ENCODE measurements around the gene RPS2. TPM values are rescaled to one million over a fixed set of nuclear protein-coding genes. Genes with fewer than 3 reads are reported as not detected.

RPS2 gene
- total and polyA plus RNA-seq, 2 donors (not counting 1 experiment from before 2014, with no cell fraction given), result 3,261 to 6,138 TPM

GRCh38 chr16:1932050-1933028 lies 32.3 kb downstream of the RPS2 start:
- H4K20me1 ChIP-seq (ENCODE audit: control insufficient read depth, insufficient read depth, low read length, poor library complexity, severe bottlenecking), result no peaks in the 10 kb centered on the region
- ChIA-PET POLR2A (interaction anchor here (1.4 kb wide), 1 partner anchor 11 kb away, joined by 3 read pairs; the partner anchor contains the start of gene MSRB1), CTCF (interaction anchor here (0.7 to 1.1 kb wide), 3 partner anchors 8 to 70 kb away, joined by 3 read pairs; no protein-coding TSS in a partner anchor)
- H3K4me3 ChIP-seq (ENCODE audit: control extremely low read depth in 1 of 5, extremely low read depth in 1 of 5, insufficient read depth in 1 of 5, low read depth in 2 of 5, low read length in 4 of 5), result no peak overlapping the region
- intact Hi-C loops (cut with micrococcal nuclease), result no loop called here
- H3K9me3 Mint-ChIP-seq (ENCODE audit: insufficient read depth), result no peaks in the 10 kb centered on the region
- no peak overlapping the region for H3K27ac Mint-ChIP-seq
- no peaks in the 10 kb centered on the region for H3K79me2 ChIP-seq (ENCODE audit: control insufficient read depth, insufficient read depth, low read length)
- H3K4me1 Mint-ChIP-seq, result peaks cover 4% of the 10 kb centered on the region
- no peak overlapping the region for H3K4me3 Mint-ChIP-seq
- no peak overlapping the region for H2AFZ ChIP-seq (ENCODE audit: insufficient read depth, low read depth, low read length, poor library complexity, severe bottlenecking)
- H3K9me3 ChIP-seq (ENCODE audit: control extremely low read depth in 1 of 3, control insufficient read depth in 2 of 3, insufficient read depth in 1 of 3, low read length in 2 of 3), result peaks cover 0 to 4% (median 0%) of the 10 kb centered on the region in 3 donors
- TF ChIP-seq CTCF (IDR thresholded peaks at IDR 0.05), result no peak
- TF ChIP-seq EZH2 (IDR thresholded peaks at IDR 0.05; ENCODE audit: borderline replicate concordance, insufficient read depth, low read depth, low read length, poor library complexity, severe bottlenecking), result no peak
- peaks cover 4 to 10% of the 10 kb centered on the region in 2 donors for H3K4me1 ChIP-seq (ENCODE audit: control insufficient read depth in 2 of 2, insufficient read depth in 2 of 2, low read length in 2 of 2)
- no peak overlapping the region for H3K27ac ChIP-seq (ENCODE audit: low read length in 2 of 2)
- ATAC-seq (ENCODE audit: low read depth) (no peak), DNase-seq (no peak)
- H3K27me3 ChIP-seq (replicated peaks in 1 of 4; ENCODE audit: control extremely low read depth in 1 of 4, control insufficient read depth in 3 of 4, insufficient read depth in 4 of 4, low read length in 3 of 4), result peaks cover 0 to 4% (median 0%) of the 10 kb centered on the region in 4 experiments
- WGBS (ENCODE audit: insufficient coverage), result 90% methylated on average over 19 of the region's 19 CpGs
- H3K4me2 ChIP-seq (replicated peaks; ENCODE audit: low read depth, low read length, poor library complexity, severe bottlenecking), result no peak overlapping the region
- no peaks in the 10 kb centered on the region for H3K36me3 ChIP-seq (replicated peaks in 1 of 2; ENCODE audit: control extremely low read depth in 1 of 2, control insufficient read depth in 1 of 2, extremely low read depth in 1 of 2, insufficient read depth in 2 of 2, low read length in 1 of 2)
- H3K27me3 Mint-ChIP-seq, result no peaks in the 10 kb centered on the region
- H3K9ac ChIP-seq (ENCODE audit: low read length), result no peak overlapping the region

GRCh38 chr16:1930338-1930720 lies 34.3 kb downstream of the RPS2 start:
- peak overlapping the region; percentile 91 for H2AFZ ChIP-seq (ENCODE audit: insufficient read depth, low read depth, low read length, poor library complexity, severe bottlenecking)
- WGBS (ENCODE audit: insufficient coverage), result 100% methylated on average over 3 of the region's 10 CpGs
- TF ChIP-seq CTCF (IDR thresholded peaks at IDR 0.05) (no peak), EZH2 (IDR thresholded peaks at IDR 0.05; ENCODE audit: borderline replicate concordance, insufficient read depth, low read depth, low read length, poor library complexity, severe bottlenecking) (no peak)
- Mint-ChIP-seq H3K4me3 (no peak overlapping the region), H3K4me1 (peaks cover 4% of the 10 kb centered on the region), H3K27me3 (no peaks in the 10 kb centered on the region), H3K9me3 (ENCODE audit: insufficient read depth) (no peaks in the 10 kb centered on the region), H3K27ac (no peak overlapping the region)
- H4K20me1 ChIP-seq (ENCODE audit: control insufficient read depth, insufficient read depth, low read length, poor library complexity, severe bottlenecking), result no peaks in the 10 kb centered on the region
- no peak overlapping the region for H3K4me3 ChIP-seq (ENCODE audit: control extremely low read depth in 1 of 5, extremely low read depth in 1 of 5, insufficient read depth in 1 of 5, low read depth in 2 of 5, low read length in 4 of 5)
- CTCF ChIA-PET, result no interaction called here
- no peak overlapping the region for H3K9ac ChIP-seq (ENCODE audit: low read length)
- peaks cover 4 to 10% of the 10 kb centered on the region in 2 donors for H3K4me1 ChIP-seq (ENCODE audit: control insufficient read depth in 2 of 2, insufficient read depth in 2 of 2, low read length in 2 of 2)
- H3K79me2 ChIP-seq (ENCODE audit: control insufficient read depth, insufficient read depth, low read length), result no peaks in the 10 kb centered on the region
- intact Hi-C loops (cut with micrococcal nuclease), result no loop called here
- no peak overlapping the region for H3K27ac ChIP-seq (ENCODE audit: low read length in 2 of 2)
- peaks cover 0 to 4% (median 0%) of the 10 kb centered on the region in 3 donors for H3K9me3 ChIP-seq (ENCODE audit: control extremely low read depth in 1 of 3, control insufficient read depth in 2 of 3, insufficient read depth in 1 of 3, low read length in 2 of 3)
- H3K27me3 ChIP-seq (replicated peaks in 1 of 4; ENCODE audit: control extremely low read depth in 1 of 4, control insufficient read depth in 3 of 4, insufficient read depth in 4 of 4, low read length in 3 of 4), result peaks cover 0 to 6% (median 0%) of the 10 kb centered on the region in 4 experiments
- DNase-seq (no peak), ATAC-seq (ENCODE audit: low read depth) (no peak)
- POLR2A ChIA-PET, result no interaction called here
- peak overlapping the region; percentile 96 for H3K4me2 ChIP-seq (replicated peaks; ENCODE audit: low read depth, low read length, poor library complexity, severe bottlenecking)
- H3K36me3 ChIP-seq (replicated peaks in 1 of 2; ENCODE audit: control extremely low read depth in 1 of 2, control insufficient read depth in 1 of 2, extremely low read depth in 1 of 2, insufficient read depth in 2 of 2, low read length in 1 of 2), result no peaks in the 10 kb centered on the region
